Liver (tissue), 9 donors: ENCODE data around the gene PRKAR1B. TPM values are rescaled to one million over a fixed set of nuclear protein-coding genes. Genes with fewer than 3 reads are reported as not detected.

Source experiments
- DNase-seq: peaks from one replicate; pipeline ENCODE4 v3.0.0-alpha.2; 2017; ENCODE audit warnings: low spot score
- H3K27ac ChIP-seq, 2 donors: one replicate each; pipeline ENCODE4 v1.7.0; 2013; ENCODE audit warnings: inconsistent platforms in 2 of 2, low read length in 2 of 2, control low read depth in 1 of 2, low read depth in 1 of 2, mild to moderate bottlenecking in 1 of 2
- H3K27me3 ChIP-seq, 4 donors: one replicate each; pipeline versions ENCODE4 v1.6.1 to v1.7.0; 2013; ENCODE audit warnings: low read length in 3 of 4, inconsistent platforms in 1 of 4, mild to moderate bottlenecking in 1 of 4, moderate library complexity in 1 of 4; ENCODE audit not compliant: control insufficient read depth in 4 of 4, insufficient read depth in 4 of 4
- H3K36me3 ChIP-seq, 4 donors: one replicate each; pipeline versions ENCODE4 v1.6.1 to v1.7.0; 2013; ENCODE audit warnings: low read length in 3 of 4, mild to moderate bottlenecking in 3 of 4, low read depth in 1 of 4, moderate library complexity in 1 of 4; ENCODE audit not compliant: control insufficient read depth in 4 of 4, insufficient read depth in 3 of 4
- H3K4me1 ChIP-seq, 4 donors: one replicate each; pipeline versions ENCODE4 v1.6.1 to v1.7.0; 2013; ENCODE audit warnings: low read length in 3 of 4, mild to moderate bottlenecking in 3 of 4, moderate library complexity in 1 of 4; ENCODE audit not compliant: control insufficient read depth in 4 of 4, insufficient read depth in 4 of 4
- H3K4me3 ChIP-seq, 3 donors: one replicate each; pipeline versions ENCODE4 v1.6.1 to v1.7.0; 2013; ENCODE audit warnings: low read length in 3 of 3, control low read depth in 1 of 3, low read depth in 1 of 3, mild to moderate bottlenecking in 1 of 3
- H3K9ac ChIP-seq, 2 donors: one replicate each; pipeline ENCODE4 v1.7.0; 2013; ENCODE audit warnings: low read length in 2 of 2, mild to moderate bottlenecking in 2 of 2, moderate library complexity in 2 of 2, control low read depth in 1 of 2, low read depth in 1 of 2
- H3K9me3 ChIP-seq, 4 donors: one replicate each; pipeline versions ENCODE4 v1.6.1 to v1.7.0; 2013; ENCODE audit warnings: low read length in 3 of 4; ENCODE audit not compliant: control insufficient read depth in 4 of 4
- ATF3 ChIP-seq: IDR thresholded peaks from 2 replicates; pipeline ENCODE4 v1.6.1; 2016; ENCODE audit warnings: antibody characterized with exemption
- CTCF ChIP-seq: fragments of 150-350 bp; IDR thresholded peaks from 2 replicates; pipeline ENCODE4 v1.5.1; 2017; ENCODE audit warnings: improper control_type of control experiment, low read depth, low read length; ENCODE audit not compliant: missing input control
- EGR1 ChIP-seq, 2 donors: IDR thresholded peaks; 2 replicates each; pipeline ENCODE4 v1.6.1; 2016 to 2018; ENCODE audit warnings: antibody characterized with exemption in 2 of 2, low read depth in 2 of 2
- GABPA ChIP-seq, 2 donors: IDR thresholded peaks in 1 of 2; conservative IDR thresholded peaks in 1 of 2; 2 replicates each; pipeline ENCODE4 v1.6.1; 2016; ENCODE audit warnings: antibody characterized with exemption in 2 of 2, mild to moderate bottlenecking in 1 of 2, moderate library complexity in 1 of 2
- HNF4G ChIP-seq: IDR thresholded peaks from 2 replicates; pipeline ENCODE4 v1.6.1; 2016; ENCODE audit warnings: antibody characterized with exemption
- JUND ChIP-seq, 2 donors: IDR thresholded peaks; 2 replicates each; pipeline ENCODE4 v1.6.1; 2016; ENCODE audit warnings: antibody characterized with exemption in 2 of 2
- MAX ChIP-seq: IDR thresholded peaks from 2 replicates; pipeline ENCODE4 v1.6.1; 2016; ENCODE audit warnings: antibody characterized with exemption
- NR2F2 ChIP-seq: IDR thresholded peaks from 2 replicates; pipeline ENCODE4 v1.6.1; 2016; ENCODE audit warnings: antibody characterized with exemption
- RAD21 ChIP-seq, 2 donors: IDR thresholded peaks; 2 replicates each; pipeline ENCODE4 v1.6.1; 2016; ENCODE audit warnings: antibody characterized with exemption in 2 of 2, mild to moderate bottlenecking in 2 of 2
- REST ChIP-seq: IDR thresholded peaks from 2 replicates; pipeline ENCODE4 v1.6.1; 2016; ENCODE audit warnings: antibody characterized with exemption, mild to moderate bottlenecking
- RXRA ChIP-seq, 2 donors: IDR thresholded peaks; 2 replicates each; pipeline ENCODE4 v1.6.1; 2017 to 2018; ENCODE audit warnings: antibody characterized with exemption in 2 of 2, mild to moderate bottlenecking in 1 of 2
- YY1 ChIP-seq: IDR thresholded peaks from 2 replicates; pipeline ENCODE4 v1.6.1; 2016; ENCODE audit warnings: antibody characterized with exemption, mild to moderate bottlenecking
- WGBS: extraction: QIAGEN DNeasy Blood & Tissue Kit; methylation state at CpG from one replicate; pipeline ENCODE4 v1.1.7; 2013; 5-methylcytosine and 5-hydroxymethylcytosine counted together
- polyA plus RNA-seq, 2 donors: library from polyadenylated mRNA; stranded (reverse) in 1 of 2; unstranded in 1 of 2; fragments of 200-250 nt in 1 of 2; fragments of >200 nt in 1 of 2; fragmentation: Nextera tagmentation in 1 of 2; extraction: Ambion mirVana in 1 of 2; gene quantifications; one replicate each; pipeline versions ENCODE4 v1.2.1 to v1.2.3, GENCODE V29; 2013 to 2015
- total RNA-seq, 2 donors: library from RNA; depleted of rRNA; stranded (reverse); fragments of >200 nt; gene quantifications; one replicate each; pipeline ENCODE4 v1.2.3, GENCODE V29; 2014
- donor health status: healthy.
- donor health status: healthy.
- donor health status: healthy.
- donor health status: healthy.
- donor health status: healthy.

Gene PRKAR1B
- total and polyA plus RNA-seq, 4 donors = 11.1 to 14.4 (median 12.4) TPM

- DNase-seq = no peak
- no peaks in the 10 kb centered on the region for H3K27me3 ChIP-seq
- H3K27ac ChIP-seq = no peak overlapping the region
- peak overlapping the region in 1 of 3 donors; percentile 54 for H3K4me3 ChIP-seq
- WGBS = 24% methylated on average over 44 of the region's 44 CpGs
- peaks cover 0 to 4% (median 0%) of the 10 kb centered on the region in 4 donors for H3K4me1 ChIP-seq
- no peaks in the 10 kb centered on the region for H3K9me3 ChIP-seq
- no peaks in the 10 kb centered on the region for H3K36me3 ChIP-seq
- no peak overlapping the region for H3K9ac ChIP-seq
- TF ChIP-seq EGR1 (IDR thresholded peaks at IDR 0.05; ENCODE audit: low read depth in 2 of 2) (no peak), CTCF (no peak), MAX (no peak), YY1 (no peak), JUND (IDR thresholded peaks at IDR 0.05) (no peak), ATF3 (no peak), GABPA (IDR thresholded peaks at IDR 0.05 in 1 of 2, conservative IDR thresholded peaks at IDR 0.05 in 1 of 2) (no peak), NR2F2 (no peak)
Observed at GRCh38 chr7:711922-712380, 15.1 kb downstream of the PRKAR1B start.

- TF ChIP-seq NR2F2 = peak; percentile 33
- no peak for TF ChIP-seq REST
- Histone ChIP-seq H3K27me3 (no peaks in the 10 kb centered on the region), H3K4me1 (peaks cover 0 to 4% (median 0%) of the 10 kb centered on the region in 4 donors), H3K9ac (no peak overlapping the region), H3K36me3 (no peaks in the 10 kb centered on the region), H3K9me3 (no peaks in the 10 kb centered on the region), H3K4me3 (peak overlapping the region in 1 of 3 donors; percentile 54), H3K27ac (no peak overlapping the region)
- WGBS = 73% methylated on average over 45 of the region's 45 CpGs
- no peak for DNase-seq
Observed at GRCh38 chr7:711093-711921, 15.8 kb downstream of the PRKAR1B start.

- WGBS = 95% methylated on average over 14 of the region's 14 CpGs
- Histone ChIP-seq H3K9me3 (no peaks in the 10 kb centered on the region), H3K4me3 (no peak overlapping the region), H3K27ac (no peak overlapping the region), H3K27me3 (no peaks in the 10 kb centered on the region), H3K36me3 (no peaks in the 10 kb centered on the region), H3K4me1 (peaks cover 0 to 4% (median 0%) of the 10 kb centered on the region in 4 donors), H3K9ac (no peak overlapping the region)
- no peak for TF ChIP-seq YY1
- TF ChIP-seq CTCF = no peak
- TF ChIP-seq RXRA (IDR thresholded peaks at IDR 0.05) = no peak
- TF ChIP-seq MAX = no peak
- no peak for TF ChIP-seq RAD21 (IDR thresholded peaks at IDR 0.05)
- TF ChIP-seq HNF4G = no peak
- no peak for DNase-seq
Observed at GRCh38 chr7:710161-710560, 16.9 kb downstream of the PRKAR1B start.
